HG03097 (cell line): ENCODE results near the gene KLHL40.

Experiments used
- ATAC-seq: cut with Tn5 transposase; IDR thresholded peaks from one replicate; pipeline ENCODE4 v1.9.1; 2021; ENCODE audit not compliant: unreplicated experiment, low FRiP score

Gene KLHL40

GRCh38 chr3:42667523-42668412, 17.6 kb upstream of the KLHL40 start:
- no peak for ATAC-seq

GRCh38 chr3:42668413-42668760, 16.9 kb upstream of the KLHL40 start:
- ATAC-seq: no peak

GRCh38 chr3:42668793-42669217, 16.5 kb upstream of the KLHL40 start:
- no peak for ATAC-seq

GRCh38 chr3:42670051-42670576, 15.2 kb upstream of the KLHL40 start:
- ATAC-seq: no peak

DNA sequence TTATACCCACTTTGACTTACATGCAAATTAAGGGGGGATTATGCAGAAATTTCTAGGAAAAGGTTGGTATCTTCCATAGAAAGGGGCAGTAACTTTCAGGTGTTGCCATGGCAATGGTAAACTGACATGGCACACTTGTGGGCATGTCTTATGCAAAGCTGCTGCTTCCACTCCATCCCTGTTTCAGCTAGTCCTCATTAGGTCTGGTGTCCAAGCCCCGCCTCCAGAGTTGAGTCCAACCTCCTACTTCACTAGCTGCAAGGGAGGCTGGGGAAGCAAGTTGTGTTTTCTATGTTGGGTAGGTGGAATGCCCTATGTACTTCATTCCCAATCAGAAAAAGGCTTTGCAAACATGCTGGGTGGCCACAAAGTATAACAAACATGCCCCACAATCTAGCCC, 14.7 kb upstream of the KLHL40 start:
- no peak for ATAC-seq

DNA sequence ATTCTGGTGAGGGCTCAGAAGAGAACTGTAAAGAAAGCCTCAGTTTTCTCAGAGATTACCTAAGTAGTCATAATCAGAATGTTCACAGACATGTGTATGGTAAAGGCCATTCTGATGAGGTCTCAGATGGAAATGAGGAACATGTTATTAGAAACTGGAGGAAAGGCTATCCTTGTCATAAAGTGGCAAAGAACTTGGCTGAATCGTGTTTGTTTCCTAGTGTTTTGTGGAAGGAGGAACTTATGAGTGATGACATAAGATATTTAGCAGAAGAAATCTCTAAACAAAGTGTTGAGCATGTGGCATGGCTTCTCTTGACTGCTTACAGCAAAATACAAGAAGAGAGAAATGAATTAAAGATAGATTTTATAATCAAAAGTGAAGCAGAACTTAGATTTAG, 12.8 kb upstream of the KLHL40 start:
- no peak for ATAC-seq

- no peak for ATAC-seq
Observed at GRCh38 chr3:42673082-42673481, 12.3 kb upstream of the KLHL40 start.

- ATAC-seq: no peak
Observed at GRCh38 chr3:42674146-42674545, 11.2 kb upstream of the KLHL40 start.

- no peak for ATAC-seq
Observed at GRCh38 chr3:42675909-42676308, 9.4 kb upstream of the KLHL40 start.

DNA sequence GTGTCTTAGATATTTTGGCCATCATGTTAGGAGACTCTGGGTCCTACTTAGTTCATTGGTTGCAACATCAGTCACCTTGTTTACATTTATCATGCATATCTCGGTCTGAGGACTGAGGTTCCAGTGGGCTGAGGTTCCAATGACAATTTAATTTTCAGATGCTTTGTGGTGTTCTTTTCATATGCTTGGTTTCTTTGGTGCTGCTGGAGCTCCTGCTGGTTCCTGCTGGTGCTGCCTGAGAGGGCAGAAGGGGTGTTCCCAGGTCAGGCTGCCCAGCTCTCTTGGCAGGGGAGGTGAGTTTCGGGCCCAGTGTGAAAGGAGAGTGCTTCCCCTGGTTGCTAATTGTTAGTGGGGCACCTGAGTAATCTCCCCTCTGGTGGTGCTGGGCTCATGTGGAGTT, 6.9 kb upstream of the KLHL40 start:
- no peak for ATAC-seq

DNA sequence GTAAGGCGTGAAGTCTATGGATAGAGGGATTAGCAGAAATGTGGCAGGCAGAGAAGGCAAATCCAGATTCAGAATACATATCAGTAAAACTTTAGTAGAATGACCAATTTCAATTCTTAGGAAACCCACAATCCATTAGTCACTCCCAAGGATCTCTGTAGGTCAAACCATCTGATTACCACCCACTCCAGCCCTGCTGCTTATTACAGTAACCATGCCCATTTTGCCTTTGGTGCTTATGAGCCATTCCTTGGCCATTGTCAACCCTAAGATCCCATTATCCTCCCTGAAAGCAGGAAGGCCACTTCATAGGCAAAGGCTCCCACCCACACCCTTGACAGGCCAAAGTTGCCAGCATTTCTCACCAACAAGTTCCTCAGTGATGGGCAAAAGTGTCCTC, 5.1 kb upstream of the KLHL40 start:
- ATAC-seq: no peak

DNA sequence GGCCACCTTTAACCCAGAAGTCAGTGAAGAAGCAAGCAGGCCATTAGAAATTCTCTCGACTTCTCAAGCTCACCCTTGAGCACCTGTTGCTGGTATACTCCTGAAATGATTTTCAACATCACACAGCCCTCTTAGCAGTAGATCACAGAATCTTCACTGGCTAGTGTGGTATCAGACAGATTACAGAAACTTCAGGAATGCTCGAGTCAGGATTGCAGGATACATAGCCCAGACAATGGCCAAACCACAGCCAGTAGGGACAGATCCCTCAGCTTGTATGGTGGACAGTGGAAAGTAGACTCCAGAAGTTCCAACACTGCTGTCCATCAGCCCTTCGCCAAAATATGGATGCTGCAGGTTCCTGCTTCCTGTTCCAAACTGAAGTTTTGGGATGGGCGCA, 4.5 kb upstream of the KLHL40 start:
- ATAC-seq: no peak

GRCh38 chr3:42681361-42682038, 3.8 kb upstream of the KLHL40 start:
- ATAC-seq: no peak

GRCh38 chr3:42682301-42683070, 2.9 kb upstream of the KLHL40 start:
- ATAC-seq: no peak

DNA sequence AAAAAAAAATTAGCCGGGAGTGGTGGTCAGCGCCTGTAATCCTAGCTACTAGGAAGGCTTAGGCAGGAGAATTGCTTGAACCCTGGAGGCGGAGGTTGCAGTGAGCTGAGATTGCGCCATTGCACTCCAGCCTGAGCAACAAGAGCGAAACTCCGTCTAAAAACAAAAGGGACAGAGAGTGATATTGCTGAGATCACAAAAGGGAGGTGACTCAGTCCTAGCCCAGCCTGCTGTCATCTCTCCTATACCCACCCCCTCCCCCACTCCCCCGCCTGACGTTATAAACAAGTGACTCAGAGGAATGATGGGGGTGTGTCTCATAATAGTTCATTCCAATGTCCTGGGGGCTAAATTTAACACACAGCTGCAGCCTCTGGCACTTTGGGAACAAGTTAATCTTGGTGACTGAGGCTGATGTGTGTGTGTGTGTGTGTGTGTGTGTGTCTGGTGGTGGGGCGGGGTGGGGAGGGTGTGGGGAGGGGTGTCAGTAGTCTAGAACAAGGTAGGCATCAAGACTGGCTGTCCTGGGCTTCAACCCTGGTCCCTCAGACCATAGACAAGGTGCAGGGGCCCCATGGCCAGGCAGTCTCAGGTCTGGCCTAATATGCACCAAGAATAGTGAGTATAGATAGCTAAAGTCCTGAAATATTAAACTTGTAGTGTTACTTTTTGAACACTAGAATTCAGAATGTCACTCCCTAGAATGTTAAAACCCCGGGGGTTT, 1.3 kb upstream of the KLHL40 start:
- no peak for ATAC-seq

- ATAC-seq: no peak
Observed at GRCh38 chr3:42684632-42685362, 540 bp upstream of the KLHL40 start.

GRCh38 chr3:42685891-42686820, 819 bp downstream of the KLHL40 start:
- no peak for ATAC-seq

- no peak for ATAC-seq
Observed at GRCh38 chr3:42686832-42687650, 1.7 kb downstream of the KLHL40 start.
